Lung (tissue), 12 donors: ENCODE data around the gene SEC14L5. TPM values are rescaled to one million over a fixed set of nuclear protein-coding genes. Genes with fewer than 3 reads are reported as not detected.
A peak's percentile ranks its signal among the peaks of the same experiment; 100 is the strongest.

Experiments used
- ATAC-seq: fragments of 200-7000 bp; cut with Tn5 transposase; one replicate; pipeline ENCODE4 v1.9.1; 2020; ENCODE audit warnings: moderate number of reproducible peaks; ENCODE audit not compliant: insufficient read depth, low FRiP score
- DNase-seq, 3 donors: peaks; one replicate each; pipeline ENCODE4 v3.0.0-alpha.2; 2013 to 2017
- H3K27ac ChIP-seq, 2 donors: one replicate each; pipeline ENCODE4 v1.5.1; 2013; ENCODE audit warnings: mild to moderate bottlenecking in 2 of 2, moderate library complexity in 2 of 2, control low read depth in 1 of 2, inconsistent platforms in 1 of 2, low read depth in 1 of 2, low read length in 1 of 2
- H3K27me3 ChIP-seq, 3 donors: one replicate each; pipeline ENCODE4 v1.5.1; 2013; ENCODE audit warnings: low read length in 2 of 3; ENCODE audit not compliant: control insufficient read depth in 3 of 3, insufficient read depth in 3 of 3
- H3K36me3 ChIP-seq, 4 donors: one replicate each; pipeline ENCODE4 v1.5.1; 2013; ENCODE audit warnings: low read length in 4 of 4, mild to moderate bottlenecking in 1 of 4, moderate library complexity in 1 of 4; ENCODE audit not compliant: control insufficient read depth in 4 of 4, insufficient read depth in 4 of 4
- H3K4me1 ChIP-seq, 5 donors: one replicate each; pipeline ENCODE4 v1.5.1; 2013; ENCODE audit warnings: low read length in 5 of 5, mild to moderate bottlenecking in 2 of 5, moderate library complexity in 1 of 5; ENCODE audit not compliant: control insufficient read depth in 5 of 5, insufficient read depth in 5 of 5
- H3K4me3 ChIP-seq: one replicate; pipeline ENCODE4 v1.5.1; 2013; ENCODE audit warnings: mild to moderate bottlenecking, control low read depth, moderate library complexity
- H3K9ac ChIP-seq, 2 donors: one replicate each; pipeline ENCODE4 v1.5.1; 2013; ENCODE audit warnings: low read length in 2 of 2, control low read depth in 1 of 2; ENCODE audit not compliant: insufficient read depth in 1 of 2
- H3K9me3 ChIP-seq, 4 donors: one replicate each; pipeline ENCODE4 v1.5.1; 2013; ENCODE audit warnings: low read length in 3 of 4, mild to moderate bottlenecking in 1 of 4, moderate library complexity in 1 of 4; ENCODE audit not compliant: control insufficient read depth in 4 of 4, insufficient read depth in 3 of 4
- WGBS, 2 donors: extraction: QIAGEN DNeasy Blood & Tissue Kit; methylation state at CpG; one replicate each; pipeline ENCODE4 v1.1.7; 2013; 5-methylcytosine and 5-hydroxymethylcytosine counted together
- polyA plus RNA-seq, 2 donors: library from polyadenylated mRNA; stranded (reverse); fragments of 200-250 nt; gene quantifications; one replicate each; pipeline ENCODE4 v1.2.1, GENCODE V29; 2013
- total RNA-seq, 2 donors: library from RNA; depleted of rRNA in 1 of 2; stranded (reverse); fragments of >200 nt in 1 of 2; gene quantifications; one replicate each; pipeline ENCODE4 v1.2.1, GENCODE V29; 2014 to 2021
- TF ChIP-seq, protein P1 (sequence below): IDR thresholded peaks from 2 replicates; pipeline ENCODE4 v1.5.1; 2012; ENCODE audit warnings: mild to moderate bottlenecking; ENCODE audit errors: control extremely low read depth, extremely low read depth
- donor health status: control.
- donor health status: control.
- donor health status: Bipolar disorder and iron deficiency.
- donor health status: healthy.
- donor health status: DM: yes; HTN: yes; CAD: no.

Gene SEC14L5
- total and polyA plus RNA-seq, 4 donors: 0.10 to 0.98 (median 0.28) TPM

DNA sequence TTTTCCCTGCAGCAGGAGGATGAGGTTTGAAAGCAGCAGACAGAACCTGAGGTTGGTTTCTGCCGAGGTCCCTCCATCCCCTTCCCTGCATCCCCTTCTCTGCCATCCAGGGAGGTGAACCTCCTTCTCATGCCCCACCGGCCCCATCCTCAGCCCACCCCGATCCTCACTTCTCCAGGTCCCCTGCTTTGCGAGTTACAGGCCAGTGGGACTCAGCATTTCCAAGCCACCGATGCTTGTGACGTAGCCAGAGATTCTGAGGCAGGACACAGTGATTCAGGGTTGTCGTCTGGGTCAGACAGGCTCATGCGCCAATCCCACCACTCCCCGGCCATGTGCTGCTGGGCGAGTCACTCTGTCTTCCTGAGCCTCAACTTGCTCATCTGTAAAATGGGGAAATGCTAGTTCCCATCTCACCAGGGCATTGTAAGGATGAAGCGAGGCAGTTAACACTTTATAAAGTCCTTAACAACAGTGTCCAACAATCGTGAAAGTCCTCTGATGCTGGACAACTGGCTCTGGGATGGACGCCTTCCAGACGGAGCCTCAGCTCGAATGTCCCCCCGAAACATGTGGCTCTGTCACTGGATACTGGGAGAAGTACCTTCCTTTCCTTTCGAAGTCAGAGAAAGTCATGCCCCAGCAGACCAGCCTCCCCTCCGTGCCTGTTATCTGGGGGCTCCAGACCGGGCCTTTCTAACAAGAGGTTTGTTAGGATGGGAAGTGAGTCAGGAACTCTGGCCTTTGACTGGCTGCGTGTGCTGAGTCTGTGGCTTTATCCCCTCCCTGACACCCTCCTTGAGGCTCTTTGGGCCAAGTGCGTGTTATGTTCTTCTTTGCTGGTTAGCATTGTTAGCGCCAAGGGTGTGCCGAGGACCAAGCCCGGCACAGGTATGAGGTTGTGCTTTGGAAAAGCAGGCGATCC lies 21.9 kb downstream of the SEC14L5 start:
- Histone ChIP-seq H3K4me3 (no peak overlapping the region), H3K27me3 (peaks cover 0 to 4% (median 0%) of the 10 kb centered on the region in 3 donors), H3K4me1 (no peaks in the 10 kb centered on the region), H3K27ac (no peak overlapping the region), H3K36me3 (no peaks in the 10 kb centered on the region), H3K9ac (no peak overlapping the region), H3K9me3 (peaks cover 0 to 5% (median 1%) of the 10 kb centered on the region in 4 donors)
- TF ChIP-seq, protein P1, sequence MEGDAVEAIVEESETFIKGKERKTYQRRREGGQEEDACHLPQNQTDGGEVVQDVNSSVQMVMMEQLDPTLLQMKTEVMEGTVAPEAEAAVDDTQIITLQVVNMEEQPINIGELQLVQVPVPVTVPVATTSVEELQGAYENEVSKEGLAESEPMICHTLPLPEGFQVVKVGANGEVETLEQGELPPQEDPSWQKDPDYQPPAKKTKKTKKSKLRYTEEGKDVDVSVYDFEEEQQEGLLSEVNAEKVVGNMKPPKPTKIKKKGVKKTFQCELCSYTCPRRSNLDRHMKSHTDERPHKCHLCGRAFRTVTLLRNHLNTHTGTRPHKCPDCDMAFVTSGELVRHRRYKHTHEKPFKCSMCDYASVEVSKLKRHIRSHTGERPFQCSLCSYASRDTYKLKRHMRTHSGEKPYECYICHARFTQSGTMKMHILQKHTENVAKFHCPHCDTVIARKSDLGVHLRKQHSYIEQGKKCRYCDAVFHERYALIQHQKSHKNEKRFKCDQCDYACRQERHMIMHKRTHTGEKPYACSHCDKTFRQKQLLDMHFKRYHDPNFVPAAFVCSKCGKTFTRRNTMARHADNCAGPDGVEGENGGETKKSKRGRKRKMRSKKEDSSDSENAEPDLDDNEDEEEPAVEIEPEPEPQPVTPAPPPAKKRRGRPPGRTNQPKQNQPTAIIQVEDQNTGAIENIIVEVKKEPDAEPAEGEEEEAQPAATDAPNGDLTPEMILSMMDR: no peak
- WGBS, 2 donors: 73 to 74% methylated on average over 25 of the region's 25 CpGs
- DNase-seq (no peak), ATAC-seq (no peak)

DNA sequence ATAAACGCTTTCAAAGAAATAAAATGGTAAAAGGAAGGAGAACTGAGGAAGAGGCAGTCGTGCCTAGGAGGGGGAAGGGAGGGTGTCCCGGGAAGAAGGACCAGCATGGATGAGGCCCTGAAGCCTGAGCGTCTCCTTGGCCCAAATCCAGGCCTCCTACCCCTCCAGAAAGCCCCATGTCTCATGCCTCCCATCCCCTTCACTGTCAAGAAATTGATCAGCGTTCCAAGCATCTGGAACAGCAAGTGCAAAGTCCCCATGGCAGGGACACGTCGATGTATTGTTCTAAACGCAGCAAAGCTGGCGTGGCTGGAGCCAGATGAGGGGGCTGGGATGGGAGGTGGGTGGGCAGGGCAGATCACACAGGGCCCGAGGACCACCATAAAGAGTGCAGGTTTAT lies 22.6 kb downstream of the SEC14L5 start:
- WGBS, 2 donors: 72 to 80% methylated on average over 10 of the region's 10 CpGs
- Histone ChIP-seq H3K4me3 (no peak overlapping the region), H3K9ac (no peak overlapping the region), H3K4me1 (no peaks in the 10 kb centered on the region), H3K36me3 (no peaks in the 10 kb centered on the region), H3K9me3 (peaks cover 0 to 5% (median 1%) of the 10 kb centered on the region in 4 donors), H3K27ac (no peak overlapping the region), H3K27me3 (peaks cover 0 to 4% (median 0%) of the 10 kb centered on the region in 3 donors)
- DNase-seq (no peak), ATAC-seq (no peak)
- TF ChIP-seq, protein P1: no peak

DNA sequence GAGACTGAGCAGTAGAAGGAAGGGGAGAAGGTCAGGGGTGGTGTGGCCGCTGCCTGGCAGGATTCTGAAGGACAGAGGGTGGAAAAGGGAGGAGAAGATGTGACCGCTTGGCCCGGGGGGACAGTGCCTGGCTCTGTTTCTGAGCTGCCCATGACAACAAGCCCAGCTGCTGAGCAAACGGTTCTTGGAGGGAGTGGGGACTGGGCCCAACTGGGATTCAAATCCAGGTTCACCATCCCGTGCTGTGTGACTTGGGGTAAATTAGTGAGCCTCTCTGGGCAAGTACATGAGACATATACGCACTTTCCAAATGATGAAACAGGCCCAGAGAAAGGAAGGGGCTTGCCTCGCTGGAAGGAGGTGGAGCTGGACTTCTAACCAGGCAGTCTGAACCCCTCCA lies 23.3 kb downstream of the SEC14L5 start:
- Histone ChIP-seq H3K4me3 (no peak overlapping the region), H3K9ac (no peak overlapping the region), H3K4me1 (no peaks in the 10 kb centered on the region), H3K27me3 (peaks cover 0 to 7% (median 0%) of the 10 kb centered on the region in 3 donors), H3K27ac (peak overlapping the region in 1 of 2 donors; percentile 90), H3K9me3 (peaks cover 0 to 3% (median 1%) of the 10 kb centered on the region in 4 donors), H3K36me3 (no peaks in the 10 kb centered on the region)
- DNase-seq (no peak), ATAC-seq (no peak)
- whole genome bisulfite sequencing, 2 donors: 72 to 89% methylated on average over 7 of the region's 7 CpGs
- TF ChIP-seq, protein P1: no peak
